ENCODE data around the gene CFAP44. TPM values are rescaled to one million over a fixed set of nuclear protein-coding genes. Genes with fewer than 3 reads are reported as not detected.

CFAP44 gene
- total RNA-seq, 1 experiment from 2014 or later: 3.7 TPM

DNA sequence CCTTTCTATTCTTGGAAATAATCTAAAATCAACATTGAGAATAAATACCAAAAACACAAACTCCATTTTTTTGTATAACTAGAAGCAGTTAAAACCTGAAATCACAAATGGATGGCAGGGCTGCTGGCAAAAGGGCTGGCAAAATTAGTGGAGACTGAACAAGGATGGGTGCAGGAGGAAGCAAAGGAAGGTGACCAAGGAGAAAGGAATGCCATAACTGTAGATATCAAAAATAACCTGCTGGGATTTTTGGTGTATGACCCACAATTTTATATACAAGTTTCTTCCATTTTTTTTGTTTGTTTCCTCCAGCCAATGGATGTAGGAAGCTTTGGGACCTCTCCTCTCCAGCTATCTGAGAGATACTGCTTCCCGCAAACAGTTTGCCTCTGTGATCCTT, 12.7 kb downstream of the CFAP44 start:
- DNase-seq: no peak
- no peak overlapping the region for H3K56ac ChIP-seq (ENCODE audit: insufficient read length, low read depth, low read length)
- no peak overlapping the region for H3K4me3 Mint-ChIP-seq

More for the DNA sequence above, 12.7 kb downstream of the CFAP44 start:
- Mint-ChIP-seq H3K27me3 (ENCODE audit: low read depth) (no peaks in the 10 kb centered on the region), H3K36me3 (ENCODE audit: insufficient read depth in 1 of 3, low read depth in 3 of 3) (peaks cover 0 to 10% (median 4%) of the 10 kb centered on the region in 3 experiments; a peak in 4 of 7 replicates), H3K27ac (no peak overlapping the region), H3K4me1 (no peaks in the 10 kb centered on the region), H3K9me3 (no peaks in the 10 kb centered on the region)
- no peaks in the 10 kb centered on the region for H3K79me1 ChIP-seq (ENCODE audit: insufficient read depth, low read depth, low read length, poor library complexity, severe bottlenecking)
- no peak overlapping the region for H3K4me2 ChIP-seq (ENCODE audit: insufficient read depth, insufficient read length, low read length)
- H3K4ac ChIP-seq (ENCODE audit: low read depth, low read length): no peak overlapping the region
- no peak overlapping the region for H4K8ac ChIP-seq (replicated peaks; ENCODE audit: insufficient read length, low read depth, low read length)
- H3K18ac ChIP-seq (ENCODE audit: insufficient read length, low read depth, low read length): no peak overlapping the region
- no peak overlapping the region for H2BK15ac ChIP-seq (ENCODE audit: low read depth, low read length)
- no peak overlapping the region for H2AFZ ChIP-seq (ENCODE audit: low read length)
- no peak overlapping the region for H3K23ac ChIP-seq (ENCODE audit: insufficient read length, low read depth, low read length)
- no peaks in the 10 kb centered on the region for H4K20me1 ChIP-seq (ENCODE audit: control insufficient read depth, insufficient read depth, insufficient read length)
- H3K23me2 ChIP-seq (ENCODE audit: insufficient read length, low read depth, low read length, poor library complexity, severe bottlenecking): no peaks in the 10 kb centered on the region
- no peak overlapping the region for H3K9ac ChIP-seq (ENCODE audit: extremely low read depth, insufficient read length, low read length)
- H3K27ac ChIP-seq (ENCODE audit: insufficient read length, low read depth, low read length): no peak overlapping the region
- H2AK5ac ChIP-seq (ENCODE audit: insufficient read length, low read length): no peak overlapping the region
- H4K91ac ChIP-seq (ENCODE audit: insufficient read length, low read depth, low read length): no peak overlapping the region
- no peak overlapping the region for H2BK20ac ChIP-seq (ENCODE audit: low read depth, low read length, poor library complexity, severe bottlenecking)
- H4K5ac ChIP-seq (ENCODE audit: insufficient read length, low read depth, low read length): no peak overlapping the region
- no peaks in the 10 kb centered on the region for H3K27me3 ChIP-seq (ENCODE audit: insufficient read depth, low read length)
- H2BK12ac ChIP-seq (ENCODE audit: insufficient read length, low read depth, low read length): no peak overlapping the region
- no peaks in the 10 kb centered on the region for H3K79me2 ChIP-seq (ENCODE audit: insufficient read depth, low read length)
- H3K4me1 ChIP-seq (ENCODE audit: insufficient read depth, low read length): no peaks in the 10 kb centered on the region
- no CpG with 5 or more reads among the region's 1 CpG for WGBS (ENCODE audit: extremely low coverage, insufficient read length, low lambda C conversion rate)
- H2BK120ac ChIP-seq (ENCODE audit: low read depth, low read length, poor library complexity, severe bottlenecking): no peak overlapping the region
- TF ChIP-seq, protein P1, sequence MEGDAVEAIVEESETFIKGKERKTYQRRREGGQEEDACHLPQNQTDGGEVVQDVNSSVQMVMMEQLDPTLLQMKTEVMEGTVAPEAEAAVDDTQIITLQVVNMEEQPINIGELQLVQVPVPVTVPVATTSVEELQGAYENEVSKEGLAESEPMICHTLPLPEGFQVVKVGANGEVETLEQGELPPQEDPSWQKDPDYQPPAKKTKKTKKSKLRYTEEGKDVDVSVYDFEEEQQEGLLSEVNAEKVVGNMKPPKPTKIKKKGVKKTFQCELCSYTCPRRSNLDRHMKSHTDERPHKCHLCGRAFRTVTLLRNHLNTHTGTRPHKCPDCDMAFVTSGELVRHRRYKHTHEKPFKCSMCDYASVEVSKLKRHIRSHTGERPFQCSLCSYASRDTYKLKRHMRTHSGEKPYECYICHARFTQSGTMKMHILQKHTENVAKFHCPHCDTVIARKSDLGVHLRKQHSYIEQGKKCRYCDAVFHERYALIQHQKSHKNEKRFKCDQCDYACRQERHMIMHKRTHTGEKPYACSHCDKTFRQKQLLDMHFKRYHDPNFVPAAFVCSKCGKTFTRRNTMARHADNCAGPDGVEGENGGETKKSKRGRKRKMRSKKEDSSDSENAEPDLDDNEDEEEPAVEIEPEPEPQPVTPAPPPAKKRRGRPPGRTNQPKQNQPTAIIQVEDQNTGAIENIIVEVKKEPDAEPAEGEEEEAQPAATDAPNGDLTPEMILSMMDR (conservative IDR thresholded peaks at IDR 0.05): no peak
- H3T11ph ChIP-seq (ENCODE audit: low read length): no peak overlapping the region
- H3K14ac ChIP-seq (ENCODE audit: insufficient read depth, low read length): no peak overlapping the region
- H2BK5ac ChIP-seq (ENCODE audit: insufficient read length, low read length): no peak overlapping the region
- H3K9me3 ChIP-seq (ENCODE audit: control insufficient read depth, low read depth, low read length): no peaks in the 10 kb centered on the region

All from H9 (cell line).